ENCODE data around the gene KLF5.

GRCh38 chr13:73060251-73061160 is 1.7 kb downstream of the KLF5 start:
- no peak for TF ChIP-seq POLR2A (IDR thresholded peaks at IDR 0.05; ENCODE audit: extremely low read depth, insufficient read length)
- TF ChIP-seq CTCF (IDR thresholded peaks at IDR 0.05; ENCODE audit: low read depth, low read length): no peak

All from NB4 (cell line).